ENCODE data around the gene ASIP. TPM values are rescaled to one million over a fixed set of nuclear protein-coding genes. Genes with fewer than 3 reads are reported as not detected.
"Not testable (repeated sequence)": the region's sequence is repeated elsewhere in the genome, so short reads cannot be mapped to it uniquely, and the experiment has no call there.

ASIP gene
- total and polyA plus RNA-seq, 2 donors (not counting 1 experiment from before 2014, with no cell fraction given): not detected

- Histone ChIP-seq H3K4me3 (replicated peaks in 1 of 4; ENCODE audit: control extremely low read depth in 1 of 4, insufficient read depth in 1 of 4, low read depth in 3 of 4, low read length in 4 of 4) (no peak overlapping the region), H3K9ac (ENCODE audit: insufficient read depth, low read length) (no peak overlapping the region), H3K36me3 (ENCODE audit: control insufficient read depth, insufficient read depth, low read length) (no peaks in the 10 kb centered on the region), H3K27ac (ENCODE audit: insufficient read depth, low read length) (no peak overlapping the region), H3K4me1 (ENCODE audit: control insufficient read depth, extremely low read depth, insufficient read depth, low read length) (no peaks in the 10 kb centered on the region), H4K20me1 (ENCODE audit: control insufficient read depth, extremely low read depth, insufficient read depth, low read length) (no peaks in the 10 kb centered on the region), H3K79me2 (ENCODE audit: control insufficient read depth, insufficient read depth, low read length) (no peaks in the 10 kb centered on the region), H3K9me3 (ENCODE audit: control insufficient read depth, insufficient read depth, low read depth, low read length) (no peaks in the 10 kb centered on the region), H3K27me3 (ENCODE audit: control insufficient read depth, insufficient read depth, low read length) (no peaks in the 10 kb centered on the region), H3K4me2 (ENCODE audit: extremely low read depth, insufficient read depth, low read length) (no peak overlapping the region), H2AFZ (ENCODE audit: low read length) (no peak overlapping the region)
- peak; percentile 2 to 79 for DNase-seq (ENCODE audit: low read depth in 2 of 2)
- TF ChIP-seq CTCF (conservative IDR thresholded peaks at IDR 0.05 in 1 of 2, IDR thresholded peaks at IDR 0.05 in 1 of 2; ENCODE audit: low read depth in 1 of 2, low read length in 2 of 2) (no peak), EZH2 (IDR thresholded peaks at IDR 0.05; ENCODE audit: low read length, missing control alignments) (no peak)
Observed at GRCh38 chr20:34220561-34220960, 20.7 kb upstream of the ASIP start.

DNA sequence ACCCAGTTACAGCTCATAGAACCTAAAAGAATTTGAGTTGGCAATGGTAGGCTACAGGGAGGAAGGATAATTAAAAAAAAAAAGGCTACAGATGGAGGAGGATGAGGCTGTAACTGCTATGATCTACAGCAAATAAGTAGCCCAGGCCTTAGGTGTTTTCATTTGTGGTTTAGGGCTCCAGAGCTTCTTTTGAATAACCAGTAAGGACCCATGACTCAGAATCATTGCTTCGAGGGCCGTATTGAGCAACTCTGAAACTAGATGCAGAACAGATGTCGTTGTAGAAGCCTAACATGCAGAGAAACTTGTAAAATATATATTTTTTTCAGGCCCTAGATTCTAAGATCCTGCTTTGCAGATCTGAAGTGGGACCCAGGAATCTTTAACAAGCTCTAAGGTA is 19.0 kb upstream of the ASIP start:
- no peak overlapping the region for H3K9ac ChIP-seq (ENCODE audit: insufficient read depth, low read length)
- TF ChIP-seq CTCF (conservative IDR thresholded peaks at IDR 0.05 in 1 of 2, IDR thresholded peaks at IDR 0.05 in 1 of 2; ENCODE audit: low read depth in 1 of 2, low read length in 2 of 2) (no peak), EZH2 (IDR thresholded peaks at IDR 0.05; ENCODE audit: low read length, missing control alignments) (no peak)
- H3K4me2 ChIP-seq (ENCODE audit: extremely low read depth, insufficient read depth, low read length): no peak overlapping the region
- H3K4me3 ChIP-seq (replicated peaks in 1 of 4; ENCODE audit: control extremely low read depth in 1 of 4, insufficient read depth in 1 of 4, low read depth in 3 of 4, low read length in 4 of 4): no peak overlapping the region
- H4K20me1 ChIP-seq (ENCODE audit: control insufficient read depth, extremely low read depth, insufficient read depth, low read length): no peaks in the 10 kb centered on the region
- no peak overlapping the region for H2AFZ ChIP-seq (ENCODE audit: low read length)
- no peak overlapping the region for H3K27ac ChIP-seq (ENCODE audit: insufficient read depth, low read length)
- H3K27me3 ChIP-seq (ENCODE audit: control insufficient read depth, insufficient read depth, low read length): no peaks in the 10 kb centered on the region
- H3K9me3 ChIP-seq (ENCODE audit: control insufficient read depth, insufficient read depth, low read depth, low read length): no peaks in the 10 kb centered on the region
- no peaks in the 10 kb centered on the region for H3K4me1 ChIP-seq (ENCODE audit: control insufficient read depth, extremely low read depth, insufficient read depth, low read length)
- DNase-seq (ENCODE audit: low read depth in 2 of 2): peak; percentile 96 to 97
- H3K79me2 ChIP-seq (ENCODE audit: control insufficient read depth, insufficient read depth, low read length): no peaks in the 10 kb centered on the region
- H3K36me3 ChIP-seq (ENCODE audit: control insufficient read depth, insufficient read depth, low read length): no peaks in the 10 kb centered on the region

- not testable (repeated sequence) for H3K36me3 ChIP-seq (ENCODE audit: control insufficient read depth, insufficient read depth, low read length); H2AFZ ChIP-seq (ENCODE audit: low read length); H3K9me3 ChIP-seq (ENCODE audit: control insufficient read depth, insufficient read depth, low read depth, low read length); H3K79me2 ChIP-seq (ENCODE audit: control insufficient read depth, insufficient read depth, low read length); H3K4me3 ChIP-seq (replicated peaks in 1 of 4; ENCODE audit: control extremely low read depth in 1 of 4, insufficient read depth in 1 of 4, low read depth in 3 of 4, low read length in 4 of 4); H3K4me2 ChIP-seq (ENCODE audit: extremely low read depth, insufficient read depth, low read length); DNase-seq (ENCODE audit: low read depth in 2 of 2); H3K4me1 ChIP-seq (ENCODE audit: control insufficient read depth, extremely low read depth, insufficient read depth, low read length); H3K9ac ChIP-seq (ENCODE audit: insufficient read depth, low read length); H3K27ac ChIP-seq (ENCODE audit: insufficient read depth, low read length); H3K27me3 ChIP-seq (ENCODE audit: control insufficient read depth, insufficient read depth, low read length); H4K20me1 ChIP-seq (ENCODE audit: control insufficient read depth, extremely low read depth, insufficient read depth, low read length)
Observed at GRCh38 chr20:34224251-34224650, 17.0 kb upstream of the ASIP start.
